Immature natural killer cell (primary cell): ENCODE results near the gene CCDC6. TPM values are rescaled to one million over a fixed set of nuclear protein-coding genes. Genes with fewer than 3 reads are reported as not detected.
A peak's percentile ranks its signal among the peaks of the same experiment; 100 is the strongest.

ENCODE experiments used
- DNase-seq, 3 donors: peaks; one replicate each; pipeline ENCODE4 v3.0.0; 2022; ENCODE audit warnings: mixed read lengths in 1 of 3
- H3K27ac Mint-ChIP-seq, 6 donors: one replicate each; pipeline ENCODE4 v1.8.0; 2020; ENCODE audit warnings: mixed read lengths in 6 of 6, mild to moderate bottlenecking in 5 of 6, inconsistent platforms in 4 of 6, moderate library complexity in 3 of 6
- H3K27me3 Mint-ChIP-seq, 3 donors: one replicate each; pipeline ENCODE4 v1.8.0; 2020 to 2021; ENCODE audit warnings: low read depth in 3 of 3, mild to moderate bottlenecking in 3 of 3, mixed read lengths in 3 of 3, moderate library complexity in 3 of 3, inconsistent platforms in 1 of 3
- H3K36me3 Mint-ChIP-seq, 3 donors: one replicate each; pipeline ENCODE4 v1.8.0; 2020; ENCODE audit warnings: mixed read lengths in 3 of 3, inconsistent platforms in 2 of 3, mild to moderate bottlenecking in 2 of 3
- H3K4me1 Mint-ChIP-seq, 2 donors: one replicate each; pipeline ENCODE4 v1.8.0; 2020; ENCODE audit warnings: inconsistent platforms in 2 of 2, mild to moderate bottlenecking in 2 of 2, mixed read lengths in 2 of 2, moderate library complexity in 1 of 2
- H3K4me3 Mint-ChIP-seq, 5 donors: one replicate each; pipeline ENCODE4 v1.8.0; 2020; ENCODE audit warnings: mild to moderate bottlenecking in 5 of 5, mixed read lengths in 5 of 5, inconsistent platforms in 3 of 5, moderate library complexity in 3 of 5
- H3K9me3 Mint-ChIP-seq, 6 donors: one replicate each; pipeline ENCODE4 v1.8.0; 2020; ENCODE audit warnings: mild to moderate bottlenecking in 6 of 6, mixed read lengths in 6 of 6, inconsistent platforms in 4 of 6, moderate library complexity in 3 of 6
- polyA plus RNA-seq, 3 donors: library from polyadenylated mRNA; unstranded; fragments of 300-500 nt; fragmentation: Illumina TruSeq; gene quantifications; one replicate each; pipeline ENCODE4 v1.2.3, GENCODE V29; 2021

Gene CCDC6
- polyA plus RNA-seq, 3 donors from 2014 or later = 1.6 to 3.5 (median 1.8) TPM

GRCh38 chr10:59847326-59847725 is 59.0 kb downstream of the CCDC6 start:
- peak overlapping the region in 1 of 6 donors; percentile 12 for H3K27ac Mint-ChIP-seq
- no peaks in the 10 kb centered on the region for H3K27me3 Mint-ChIP-seq

GRCh38 chr10:59844436-59844835 is 61.9 kb downstream of the CCDC6 start:
- no peaks in the 10 kb centered on the region for H3K27me3 Mint-ChIP-seq
- peaks cover 18 to 21% (median 19%) of the 10 kb centered on the region in 3 donors for H3K36me3 Mint-ChIP-seq
- DNase-seq = no peak
- peaks cover 7 to 14% of the 10 kb centered on the region in 2 donors for H3K4me1 Mint-ChIP-seq
- no peak overlapping the region for H3K4me3 Mint-ChIP-seq
- no peak overlapping the region for H3K27ac Mint-ChIP-seq
- no peaks in the 10 kb centered on the region for H3K9me3 Mint-ChIP-seq

More at GRCh38 chr10:59847326-59847725, 59.0 kb downstream of the CCDC6 start:
- Mint-ChIP-seq H3K36me3 (peaks cover 9 to 18% (median 13%) of the 10 kb centered on the region in 3 donors), H3K4me3 (no peak overlapping the region), H3K4me1 (peaks cover 11 to 22% of the 10 kb centered on the region in 2 donors), H3K9me3 (no peaks in the 10 kb centered on the region)
- no peak for DNase-seq

- DNase-seq = no peak
- Mint-ChIP-seq H3K4me3 (no peak overlapping the region), H3K4me1 (peaks cover 7 to 14% of the 10 kb centered on the region in 2 donors), H3K9me3 (no peaks in the 10 kb centered on the region), H3K36me3 (peaks cover 18 to 21% (median 19%) of the 10 kb centered on the region in 3 donors), H3K27ac (peak overlapping the region in 1 of 6 donors; percentile 8), H3K27me3 (no peaks in the 10 kb centered on the region)
These were observed 62.6 kb downstream of the CCDC6 start for GRCh38 chr10:59843748-59844147.

- peaks cover 11 to 18% (median 15%) of the 10 kb centered on the region in 3 donors for H3K36me3 Mint-ChIP-seq
These were observed 66.8 kb downstream of the CCDC6 start for GRCh38 chr10:59839576-59839975.

DNA sequence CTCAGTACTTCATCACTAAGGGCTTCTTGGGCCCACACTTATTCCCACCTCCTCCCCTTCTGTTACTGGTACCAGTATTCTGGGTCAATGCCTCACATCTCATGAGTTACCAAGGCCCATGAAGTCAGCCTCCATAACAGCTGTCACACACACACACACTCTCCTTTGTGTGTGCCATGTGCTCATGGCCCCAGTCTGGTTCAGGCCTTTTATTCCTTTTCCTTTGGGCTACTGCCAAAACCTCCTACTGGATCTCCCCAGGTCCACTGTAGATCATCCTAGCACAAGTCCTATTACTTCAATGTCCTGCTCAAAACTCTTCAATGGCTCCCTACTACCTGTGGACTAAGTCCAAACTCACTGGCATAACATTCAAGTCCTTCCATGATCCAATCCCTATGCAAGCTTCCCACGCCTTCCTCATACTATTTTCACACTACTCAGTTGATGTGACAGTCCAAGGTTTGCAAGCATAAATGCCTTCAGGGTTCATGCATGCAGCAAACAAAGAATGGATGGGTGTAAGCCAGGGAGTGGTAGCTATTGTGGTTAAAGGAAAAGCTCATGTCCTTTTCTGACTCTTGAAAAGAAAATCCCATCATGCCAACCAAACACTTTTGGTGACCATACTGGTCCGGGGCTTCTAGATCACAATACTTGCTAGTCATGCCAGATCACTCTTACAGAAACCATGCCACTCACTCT is 68.1 kb downstream of the CCDC6 start:
- H3K27ac Mint-ChIP-seq = peak overlapping the region in 2 of 6 donors; percentile 12 to 37

More at GRCh38 chr10:59839576-59839975, 66.8 kb downstream of the CCDC6 start:
- no peak overlapping the region for H3K27ac Mint-ChIP-seq
- H3K4me1 Mint-ChIP-seq = peaks cover 0 to 9% of the 10 kb centered on the region in 2 donors
- no peaks in the 10 kb centered on the region for H3K9me3 Mint-ChIP-seq
- DNase-seq = no peak
- H3K4me3 Mint-ChIP-seq = no peak overlapping the region
- H3K27me3 Mint-ChIP-seq = no peaks in the 10 kb centered on the region

DNA sequence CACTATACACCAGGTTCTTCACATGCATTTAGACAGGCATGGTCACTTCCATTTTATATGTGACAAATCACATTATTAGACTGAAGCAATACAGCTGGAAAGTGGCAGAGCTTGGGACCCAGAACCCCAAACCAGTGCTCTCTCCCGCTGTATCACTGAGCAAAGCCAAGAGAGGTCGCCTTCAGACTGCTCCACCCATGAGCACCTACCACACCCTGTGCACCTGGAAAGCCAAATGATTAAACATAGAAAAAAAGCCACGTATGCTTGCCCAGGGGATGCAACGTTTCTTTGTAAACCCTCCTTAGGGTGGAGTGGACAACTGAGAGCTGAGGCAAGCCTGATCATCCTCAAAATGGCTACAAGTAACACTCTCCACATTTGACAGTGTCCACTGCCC is 72.5 kb downstream of the CCDC6 start:
- no peak for DNase-seq
- no peak overlapping the region for H3K27ac Mint-ChIP-seq
- H3K9me3 Mint-ChIP-seq = no peaks in the 10 kb centered on the region
- H3K4me1 Mint-ChIP-seq = peaks cover 14 to 47% of the 10 kb centered on the region in 2 donors
- no peaks in the 10 kb centered on the region for H3K27me3 Mint-ChIP-seq
- H3K36me3 Mint-ChIP-seq = peaks cover 0 to 10% (median 0%) of the 10 kb centered on the region in 3 donors
- no peak overlapping the region for H3K4me3 Mint-ChIP-seq

More for the DNA sequence above, 68.1 kb downstream of the CCDC6 start:
- Mint-ChIP-seq H3K9me3 (no peaks in the 10 kb centered on the region), H3K36me3 (peaks cover 9 to 11% (median 11%) of the 10 kb centered on the region in 3 donors), H3K4me3 (no peak overlapping the region), H3K4me1 (peaks cover 0 to 17% of the 10 kb centered on the region in 2 donors), H3K27me3 (no peaks in the 10 kb centered on the region)
- DNase-seq = no peak

GRCh38 chr10:59832506-59832905 is 73.8 kb downstream of the CCDC6 start:
- Mint-ChIP-seq H3K4me3 (no peak overlapping the region), H3K27ac (peak overlapping the region in 1 of 6 donors; percentile 37), H3K4me1 (peaks cover 17 to 53% of the 10 kb centered on the region in 2 donors)

DNA sequence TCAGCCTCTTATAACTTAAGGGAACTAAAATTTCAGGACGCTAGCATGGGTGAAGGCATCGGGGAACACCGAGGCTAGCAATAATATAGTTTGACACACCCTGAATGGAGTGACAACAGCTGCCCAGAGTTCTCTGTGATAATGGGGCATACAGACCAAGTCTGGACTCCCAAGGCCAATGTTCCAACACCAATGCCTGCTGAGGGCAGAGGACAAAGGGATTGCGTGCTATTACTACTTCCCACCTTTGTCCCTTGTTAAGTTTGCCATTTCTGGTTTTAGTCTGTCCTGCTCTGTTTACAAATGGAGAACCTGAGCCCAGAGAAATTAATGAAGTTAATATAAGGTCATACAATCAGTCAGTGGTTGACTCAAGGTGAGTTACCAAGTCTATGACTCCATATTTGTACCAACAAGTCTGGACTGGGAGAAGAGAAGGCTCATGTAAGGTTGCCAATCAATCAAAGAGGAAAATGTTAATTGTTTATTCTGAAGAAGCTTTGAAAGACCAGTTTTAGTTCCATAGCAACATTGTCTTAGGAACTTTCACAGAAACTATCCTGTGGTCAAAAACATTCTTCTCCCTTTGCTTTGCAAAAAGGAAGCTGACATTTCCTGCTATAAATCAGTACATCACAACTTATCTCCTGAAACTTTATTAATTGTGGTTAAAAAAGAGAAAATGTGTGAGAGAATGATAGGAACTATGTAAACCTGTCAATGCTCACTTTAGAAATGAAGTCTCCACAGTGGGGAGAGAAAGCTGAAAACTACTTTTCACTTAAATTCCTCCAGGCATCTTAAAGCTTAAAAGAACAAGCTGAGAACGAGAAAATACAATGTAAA is 74.5 kb downstream of the CCDC6 start:
- H3K9me3 Mint-ChIP-seq = no peaks in the 10 kb centered on the region
- H3K4me3 Mint-ChIP-seq = no peak overlapping the region
- peak overlapping the region in 1 of 6 donors; percentile 37 for H3K27ac Mint-ChIP-seq
- H3K27me3 Mint-ChIP-seq = no peaks in the 10 kb centered on the region
- no peak for DNase-seq
- peaks cover 17 to 59% of the 10 kb centered on the region in 2 donors for H3K4me1 Mint-ChIP-seq
- peaks cover 0 to 10% (median 0%) of the 10 kb centered on the region in 3 donors for H3K36me3 Mint-ChIP-seq

More at GRCh38 chr10:59832506-59832905, 73.8 kb downstream of the CCDC6 start:
- Mint-ChIP-seq H3K27me3 (no peaks in the 10 kb centered on the region), H3K9me3 (no peaks in the 10 kb centered on the region), H3K36me3 (peaks cover 0 to 10% (median 0%) of the 10 kb centered on the region in 3 donors)
- no peak for DNase-seq

GRCh38 chr10:59830601-59831259 is 75.6 kb downstream of the CCDC6 start:
- Mint-ChIP-seq H3K27me3 (no peaks in the 10 kb centered on the region), H3K27ac (peak overlapping the region in 1 of 6 donors; percentile 25), H3K4me3 (no peak overlapping the region), H3K36me3 (peaks cover 0 to 13% (median 3%) of the 10 kb centered on the region in 3 donors), H3K9me3 (no peaks in the 10 kb centered on the region), H3K4me1 (peaks cover 25 to 71% of the 10 kb centered on the region in 2 donors)
- peak in 1 of 3 donors; percentile 7 for DNase-seq

- no peak for DNase-seq
- Mint-ChIP-seq H3K27me3 (no peaks in the 10 kb centered on the region), H3K9me3 (no peaks in the 10 kb centered on the region), H3K4me1 (peaks cover 30 to 69% of the 10 kb centered on the region in 2 donors), H3K4me3 (no peak overlapping the region), H3K27ac (no peak overlapping the region), H3K36me3 (peaks cover 4 to 17% (median 8%) of the 10 kb centered on the region in 3 donors)
These were observed 76.8 kb downstream of the CCDC6 start for GRCh38 chr10:59829601-59830000.

- no peaks in the 10 kb centered on the region for H3K27me3 Mint-ChIP-seq
- no peaks in the 10 kb centered on the region for H3K9me3 Mint-ChIP-seq
- peak overlapping the region in 1 of 6 donors; percentile 34 for H3K27ac Mint-ChIP-seq
- H3K4me1 Mint-ChIP-seq = peaks cover 34 to 73% of the 10 kb centered on the region in 2 donors
- H3K36me3 Mint-ChIP-seq = peaks cover 4 to 21% (median 8%) of the 10 kb centered on the region in 3 donors
- no peak overlapping the region for H3K4me3 Mint-ChIP-seq
- no peak for DNase-seq
These were observed 77.3 kb downstream of the CCDC6 start for GRCh38 chr10:59829024-59829423.

DNA sequence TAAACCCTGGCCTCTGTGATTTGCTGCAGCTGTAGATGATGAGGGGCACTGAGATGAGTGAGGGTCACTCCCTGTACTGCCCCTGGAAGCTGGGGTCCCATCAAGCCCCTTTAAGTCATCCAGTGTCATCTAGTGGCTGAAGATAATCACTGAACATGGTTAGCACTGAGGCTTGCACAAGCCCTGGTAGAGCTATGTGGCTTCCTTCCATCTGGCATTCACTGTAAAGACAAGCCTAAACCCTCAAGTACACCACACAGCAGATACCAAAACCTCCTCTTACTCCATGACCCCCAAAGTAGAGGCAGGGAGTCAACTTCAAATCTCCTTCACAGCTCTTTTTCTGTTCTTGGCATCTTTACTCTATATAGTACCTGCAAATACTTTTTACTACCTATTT is 80.4 kb downstream of the CCDC6 start:
- H3K4me1 Mint-ChIP-seq = peaks cover 34 to 65% of the 10 kb centered on the region in 2 donors
- no peak for DNase-seq
- peak overlapping the region in 1 of 6 donors; percentile 2 for H3K27ac Mint-ChIP-seq
- peaks cover 4 to 11% (median 8%) of the 10 kb centered on the region in 3 donors for H3K36me3 Mint-ChIP-seq
- no peaks in the 10 kb centered on the region for H3K27me3 Mint-ChIP-seq
- no peaks in the 10 kb centered on the region for H3K9me3 Mint-ChIP-seq
- H3K4me3 Mint-ChIP-seq = no peak overlapping the region

- DNase-seq = no peak
- H3K4me1 Mint-ChIP-seq = peaks cover 40 to 73% of the 10 kb centered on the region in 2 donors
- H3K4me3 Mint-ChIP-seq = no peak overlapping the region
- H3K36me3 Mint-ChIP-seq = peaks cover 4 to 11% (median 8%) of the 10 kb centered on the region in 3 donors
- H3K27ac Mint-ChIP-seq = no peak overlapping the region
- H3K27me3 Mint-ChIP-seq = no peaks in the 10 kb centered on the region
- no peaks in the 10 kb centered on the region for H3K9me3 Mint-ChIP-seq
These were observed 82.6 kb downstream of the CCDC6 start for GRCh38 chr10:59823751-59824150.
